Hematopoietic multipotent progenitor cell treated with erythropoietin and hydrocortisone succinate and interleukin-3 and kit ligand, for 6 days (in vitro differentiated cells): ENCODE results near the gene ATCAY.

Experiments
- DNase-seq: peaks from one replicate; pipeline ENCODE4 v3.0.0-alpha.2; 2015

ATCAY gene, protein sequence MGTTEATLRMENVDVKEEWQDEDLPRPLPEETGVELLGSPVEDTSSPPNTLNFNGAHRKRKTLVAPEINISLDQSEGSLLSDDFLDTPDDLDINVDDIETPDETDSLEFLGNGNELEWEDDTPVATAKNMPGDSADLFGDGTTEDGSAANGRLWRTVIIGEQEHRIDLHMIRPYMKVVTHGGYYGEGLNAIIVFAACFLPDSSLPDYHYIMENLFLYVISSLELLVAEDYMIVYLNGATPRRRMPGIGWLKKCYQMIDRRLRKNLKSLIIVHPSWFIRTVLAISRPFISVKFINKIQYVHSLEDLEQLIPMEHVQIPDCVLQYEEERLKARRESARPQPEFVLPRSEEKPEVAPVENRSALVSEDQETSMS

GRCh38 chr19:3880471-3881271 is at the start of gene ATCAY:
TSS of gene ATCAY (plus strand) at chr19:3880685. CDS start at chr19:3885768, 5,083 bp downstream.
- DNase-seq, result no peak

- DNase-seq, result no peak
These were observed 48.9 kb upstream of the ATCAY start for GRCh38 chr19:3831601-3832000.

DNA sequence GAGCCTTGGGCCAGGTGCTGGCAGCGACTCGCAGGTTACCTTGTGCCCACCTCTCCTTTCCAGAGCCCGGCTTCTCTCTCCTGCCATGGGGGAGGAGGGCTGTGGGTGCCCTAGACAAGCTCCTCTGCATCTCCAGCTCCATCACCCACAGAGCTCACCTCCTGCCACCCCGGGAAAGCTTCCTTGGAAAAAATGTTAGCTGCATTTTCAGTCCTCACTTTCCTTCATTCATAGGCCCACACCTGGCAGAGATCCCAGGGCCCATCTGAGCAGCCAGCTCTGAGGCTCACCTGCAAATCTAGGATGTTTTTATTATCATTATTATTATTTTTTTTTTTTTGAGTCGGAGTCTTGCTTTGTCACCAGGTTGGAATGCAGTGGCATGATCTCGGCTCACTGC is 48.5 kb upstream of the ATCAY start:
- no peak for DNase-seq

GRCh38 chr19:3833578-3834348 is 46.7 kb upstream of the ATCAY start:
- DNase-seq, result no peak

GRCh38 chr19:3834349-3835054 is 46.0 kb upstream of the ATCAY start:
- no peak for DNase-seq

- no peak for DNase-seq
These were observed 45.4 kb upstream of the ATCAY start for GRCh38 chr19:3835055-3835435.

GRCh38 chr19:3836887-3837286 is 43.6 kb upstream of the ATCAY start:
- DNase-seq, result no peak

GRCh38 chr19:3837332-3837731 is 43.2 kb upstream of the ATCAY start:
- no peak for DNase-seq

GRCh38 chr19:3837922-3838321 is 42.6 kb upstream of the ATCAY start:
- no peak for DNase-seq

GRCh38 chr19:3838661-3839060 is 41.8 kb upstream of the ATCAY start:
- no peak for DNase-seq

- no peak for DNase-seq
These were observed 40.5 kb upstream of the ATCAY start for GRCh38 chr19:3839941-3840340.

DNA sequence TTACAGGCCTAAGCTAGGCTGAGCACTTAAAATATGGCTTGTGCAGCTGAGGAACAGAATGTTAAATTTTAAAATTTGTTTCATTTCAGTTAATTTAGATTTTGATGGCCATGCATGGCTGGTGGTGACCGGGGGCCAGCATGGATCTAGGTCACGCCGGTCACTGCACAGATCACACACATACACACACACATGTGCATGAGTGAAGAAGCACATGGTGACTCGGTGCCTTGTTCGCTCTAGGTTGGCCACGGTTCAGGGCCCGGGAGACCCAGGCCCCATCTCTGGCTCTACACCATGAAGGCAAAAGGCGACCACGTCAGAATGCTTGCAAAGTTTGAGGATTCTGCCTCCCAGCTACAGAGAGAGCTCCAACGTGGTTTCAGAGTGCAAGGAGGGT is 39.7 kb upstream of the ATCAY start:
- no peak for DNase-seq

DNA sequence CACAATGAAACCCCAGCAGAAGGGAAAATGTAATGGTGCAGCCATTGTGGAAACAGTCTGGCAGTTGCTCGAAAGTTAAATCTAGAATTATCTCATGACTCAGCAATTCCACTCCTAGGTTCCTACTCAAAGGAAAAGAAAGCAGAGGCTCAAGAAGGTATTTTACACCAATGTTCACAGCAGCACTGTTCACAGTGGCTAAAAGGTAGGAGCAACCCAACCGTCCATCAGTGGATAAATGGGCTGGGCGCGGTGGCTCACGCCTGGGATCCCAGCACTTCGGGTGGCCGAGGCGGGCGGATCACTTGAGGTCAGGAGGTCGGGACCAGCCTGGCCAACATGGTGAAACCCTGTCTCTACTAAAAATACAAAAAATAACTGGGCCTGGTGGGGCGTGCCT is 37.5 kb upstream of the ATCAY start:
- DNase-seq, result peak; percentile 28

GRCh38 chr19:3844596-3844995 is 35.9 kb upstream of the ATCAY start:
- DNase-seq, result no peak

DNA sequence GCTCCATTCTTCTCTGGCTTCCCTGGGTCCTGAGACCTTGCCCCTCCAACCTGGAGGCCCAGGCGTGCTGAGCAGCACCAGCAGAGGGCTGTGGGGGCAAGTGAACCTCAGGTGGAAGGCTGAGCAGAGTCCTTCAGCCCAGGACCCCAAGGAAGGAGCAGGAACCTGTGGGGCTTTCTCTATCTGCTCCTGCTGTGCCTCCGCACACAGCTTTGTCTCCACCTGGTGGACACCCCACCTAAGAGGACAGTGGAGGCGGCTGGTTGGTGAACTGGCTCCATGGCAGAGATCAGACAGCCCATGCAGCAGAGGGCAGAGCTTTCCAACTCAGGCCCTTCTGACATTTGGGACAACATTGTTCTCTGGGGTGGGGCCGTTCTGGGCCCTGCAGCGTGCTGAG is 31.4 kb upstream of the ATCAY start:
- DNase-seq, result peak; percentile 77

GRCh38 chr19:3849787-3850186 is 30.7 kb upstream of the ATCAY start:
- DNase-seq, result no peak

GRCh38 chr19:3850320-3850972 is 30.0 kb upstream of the ATCAY start:
- no peak for DNase-seq

- DNase-seq, result no peak
These were observed 29.0 kb upstream of the ATCAY start for GRCh38 chr19:3851254-3852176.

GRCh38 chr19:3852177-3852511 is 28.3 kb upstream of the ATCAY start:
- no peak for DNase-seq

DNA sequence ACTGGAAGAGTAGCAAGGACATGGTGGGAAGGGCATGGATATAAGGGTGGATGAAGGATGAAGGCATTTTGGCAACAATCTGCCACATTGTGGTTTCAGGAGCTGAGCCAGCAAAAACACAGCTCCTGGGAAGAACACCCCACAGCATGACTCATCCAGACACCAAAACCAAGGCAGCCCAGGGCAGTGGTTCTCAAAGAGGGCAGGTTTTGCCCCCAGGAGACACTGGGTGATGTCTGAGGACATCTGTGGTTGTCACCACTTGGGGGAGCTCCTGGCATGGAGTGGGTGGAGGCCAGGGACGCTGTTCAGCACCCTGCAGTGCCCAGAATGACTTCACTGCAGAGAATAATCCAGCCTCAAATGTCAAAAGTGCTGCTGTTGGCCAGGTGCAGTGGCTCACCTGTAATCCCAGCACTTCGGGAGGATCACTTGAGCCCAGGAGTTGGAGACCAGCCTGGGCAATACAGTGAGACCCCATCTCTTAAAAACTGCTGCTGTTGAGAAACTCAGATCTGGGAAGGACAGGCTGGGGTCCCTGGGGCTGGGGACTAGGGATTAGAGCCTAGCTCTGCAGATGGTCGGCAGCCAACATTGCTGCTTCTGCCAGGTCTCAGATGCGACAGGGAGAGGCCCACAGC is 27.8 kb upstream of the ATCAY start:
- DNase-seq, result peak; percentile 63

GRCh38 chr19:3855320-3855719 is 25.2 kb upstream of the ATCAY start:
- no peak for DNase-seq
